ENCODE results near the gene CBARP.

- no peak for TF ChIP-seq CTCF (conservative IDR thresholded peaks at IDR 0.05; ENCODE audit: low read depth, low read length)
- no peak for TF ChIP-seq EZH2 (IDR thresholded peaks at IDR 0.05; ENCODE audit: borderline replicate concordance, low read depth, low read length, poor library complexity, severe bottlenecking)
Observed at GRCh38 chr19:1269478-1270212, 31.8 kb upstream of the CBARP start.
